Measurements from ENCODE around the gene SLC5A3. TPM values are rescaled to one million over a fixed set of nuclear protein-coding genes. Genes with fewer than 3 reads are reported as not detected.

Gene SLC5A3
- total RNA-seq, 1 donor from 2014 or later, result 45.1 TPM

- DNase-seq, result no peak
Observed at GRCh38 chr21:34105947-34106541, 32.7 kb downstream of the SLC5A3 start.

DNA sequence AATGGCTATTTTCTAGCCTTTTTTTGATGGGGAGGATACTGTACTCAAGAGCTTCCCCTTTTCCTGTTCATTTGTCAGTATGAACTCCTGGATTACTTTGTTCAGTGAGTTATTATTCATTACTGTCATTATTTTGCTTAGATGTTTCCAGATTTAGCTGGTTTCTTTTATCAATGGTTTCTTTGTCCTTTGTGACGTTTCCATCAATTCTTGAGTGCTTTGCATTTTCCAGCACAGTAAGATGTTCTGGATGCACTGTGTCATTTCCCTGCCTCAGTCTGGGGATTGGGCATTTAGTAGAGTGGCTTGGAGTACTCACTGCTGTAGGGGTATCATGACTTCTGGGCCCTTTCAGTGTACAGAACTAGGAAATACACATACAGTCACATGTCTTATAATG lies 34.2 kb downstream of the SLC5A3 start:
- DNase-seq, result no peak

- DNase-seq, result no peak
Observed at GRCh38 chr21:34109075-34109474, 35.7 kb downstream of the SLC5A3 start.

- no peak for DNase-seq
Observed at GRCh38 chr21:34110594-34111202, 37.3 kb downstream of the SLC5A3 start.

GRCh38 chr21:34112316-34113033 lies 39.1 kb downstream of the SLC5A3 start:
- DNase-seq, result no peak

- peak; percentile 5 for DNase-seq
Observed at GRCh38 chr21:34113842-34114241, 40.5 kb downstream of the SLC5A3 start.

- DNase-seq, result no peak
Observed at GRCh38 chr21:34115160-34115559, 41.8 kb downstream of the SLC5A3 start.

GRCh38 chr21:34116569-34116968 lies 43.2 kb downstream of the SLC5A3 start:
- DNase-seq, result no peak

DNA sequence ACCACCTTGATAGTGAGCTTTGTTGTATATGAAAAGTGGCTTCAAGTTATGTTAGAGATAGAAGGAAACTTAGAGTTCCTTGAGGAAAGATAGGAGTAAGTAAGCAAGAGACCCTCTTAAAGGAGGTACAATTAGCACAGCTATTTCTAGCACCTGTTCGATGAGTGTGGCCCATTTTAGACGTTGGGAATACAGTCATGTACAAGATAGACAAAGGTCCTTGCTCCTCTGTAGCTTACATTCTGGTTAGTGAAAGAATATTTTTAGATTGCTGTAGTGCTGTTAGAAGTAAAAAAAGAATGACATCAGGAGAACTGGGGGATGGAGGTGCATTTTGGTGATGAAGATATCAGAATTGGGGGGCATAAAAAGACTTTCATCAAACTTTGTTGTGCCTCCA lies 47.5 kb downstream of the SLC5A3 start:
- no peak for DNase-seq

DNA sequence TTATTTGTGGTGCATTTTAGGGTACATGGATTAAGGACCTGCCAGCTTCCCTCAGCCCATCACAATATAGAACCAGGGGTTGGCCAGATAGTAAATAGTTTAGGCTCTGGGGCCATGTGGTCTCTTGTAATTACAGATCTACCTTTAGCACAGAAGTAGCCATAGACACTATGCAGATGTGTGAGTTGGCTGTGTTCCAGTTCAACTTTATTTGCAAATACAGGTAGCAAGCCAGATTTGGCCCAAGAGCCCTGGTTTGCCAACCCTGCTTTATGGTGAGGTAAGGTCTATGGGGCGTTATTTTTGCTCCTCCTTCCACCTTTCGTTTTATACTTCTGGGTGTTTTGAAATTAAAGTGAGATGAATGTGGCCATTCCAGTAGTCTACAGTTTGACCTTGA lies 48.7 kb downstream of the SLC5A3 start:
- DNase-seq, result no peak

Other genes starting within 250 kb of the SLC5A3 start
- gene ATP5PO, start 157.8 kb upstream of the SLC5A3 start, total RNA-seq, result 125 and 193 TPM in 2 replicates
- 14.3 and 16.3 TPM in 2 replicates for gene MRPS6, start within 50 bp of the SLC5A3 start, total RNA-seq

Measured in dermis blood vessel endothelial cell (primary cell).